SU-DHL-6 (cell line): ENCODE data around the gene SMTNL1.
A peak's percentile ranks its signal among the peaks of the same experiment; 100 is the strongest.

Source experiments
- H2AFZ ChIP-seq: fragments of 200-600 bp; sonication (generic); 2 replicates; pipeline ENCODE4 v1.6.1; 2014; ENCODE audit warnings: low read depth, mild to moderate bottlenecking, moderate library complexity, mixed read lengths, antibody characterized with exemption, low read length; ENCODE audit not compliant: severe bottlenecking
- H3F3A ChIP-seq: fragments of 200-600 bp; shearing (Covaris generic); 2 replicates; pipeline ENCODE4 v1.6.0; 2016; ENCODE audit warnings: antibody characterized with exemption, mild to moderate bottlenecking; ENCODE audit not compliant: insufficient read depth
- H3K27ac ChIP-seq: fragments of 200-600 bp; sonication (generic); 2 replicates; pipeline ENCODE4 v1.5.1; 2016; ENCODE audit warnings: low read depth, mild to moderate bottlenecking, low read length, moderate library complexity, mixed read lengths
- H3K27me3 ChIP-seq: fragments of 200-600 bp; sonication (generic), shearing (Covaris generic); 2 replicates; pipeline ENCODE4 v1.6.0; 2014; ENCODE audit warnings: mild to moderate bottlenecking, low read length
- H3K36me3 ChIP-seq: fragments of 200-600 bp; sonication (generic); 2 replicates; pipeline ENCODE4 v1.6.1; 2014; ENCODE audit warnings: mild to moderate bottlenecking, low read length, mixed read lengths
- H3K4me2 ChIP-seq: fragments of 300-600, 200-600 bp; shearing (Covaris generic), sonication (generic); 2 replicates; pipeline ENCODE4 v1.6.0; 2014; ENCODE audit warnings: low read length, low read depth, mild to moderate bottlenecking; ENCODE audit not compliant: poor library complexity, severe bottlenecking
- H3K4me3 ChIP-seq: fragments of 200-600 bp; sonication (generic); 2 replicates; pipeline ENCODE4 v1.5.1; 2014; ENCODE audit warnings: antibody characterized with exemption, low read length, mild to moderate bottlenecking, mixed read lengths; ENCODE audit not compliant: insufficient read depth, poor library complexity, severe bottlenecking
- H3K79me2 ChIP-seq: fragments of 200-600 bp; sonication (generic); 2 replicates; pipeline ENCODE4 v1.6.1; 2014; ENCODE audit warnings: mild to moderate bottlenecking, low read length, moderate library complexity; ENCODE audit not compliant: insufficient read depth
- H3K9ac ChIP-seq: fragments of 200-600 bp; sonication (generic); 2 replicates; pipeline ENCODE4 v1.7.0; 2014; ENCODE audit warnings: mild to moderate bottlenecking, low read length
- H3K9me2 ChIP-seq: fragments of 200-600 bp; sonication (generic); replicated peaks from 2 replicates; pipeline ENCODE4 v1.6.1; 2014; ENCODE audit warnings: low read length; ENCODE audit not compliant: insufficient read depth
- H3K9me3 ChIP-seq: fragments of 200-600 bp; sonication (generic); 2 replicates; pipeline ENCODE4 v1.6.1; 2014; ENCODE audit warnings: low read length, mixed read lengths; ENCODE audit not compliant: insufficient read depth
- H4K20me1 ChIP-seq: fragments of 200-600 bp; sonication (generic); 2 replicates; pipeline ENCODE4 v1.6.1; 2014; ENCODE audit warnings: low read depth, mild to moderate bottlenecking, antibody characterized with exemption, low read length, moderate library complexity, mixed read lengths
- CTCF ChIP-seq: fragments of 200-600 bp; sonication (generic); IDR thresholded peaks from one replicate; pipeline ENCODE4 v1.5.1; 2017; ENCODE audit warnings: antibody characterized with exemption, mild to moderate bottlenecking, low read length, moderate library complexity; ENCODE audit not compliant: insufficient read depth, poor library complexity, severe bottlenecking
- EZH2phosphoT487 ChIP-seq: fragments of 200-600 bp; sonication (generic), shearing (Covaris generic); conservative IDR thresholded peaks from 2 replicates; pipeline ENCODE4 v1.6.1; 2018; ENCODE audit warnings: mild to moderate bottlenecking, antibody characterized with exemption, low read length, moderate library complexity, mixed read lengths

Gene SMTNL1

GRCh38 chr11:57521116-57521515, 16.3 kb upstream of the SMTNL1 start:
- Histone ChIP-seq H3K9ac (no peak overlapping the region), H3K27me3 (no peaks in the 10 kb centered on the region), H3F3A (no peaks in the 10 kb centered on the region), H3K4me3 (no peak overlapping the region), H3K27ac (no peak overlapping the region), H3K79me2 (no peaks in the 10 kb centered on the region), H3K4me2 (no peak overlapping the region), H3K9me2 (no peaks in the 10 kb centered on the region), H2AFZ (no peak overlapping the region), H3K9me3 (no peaks in the 10 kb centered on the region), H4K20me1 (no peaks in the 10 kb centered on the region), H3K36me3 (no peaks in the 10 kb centered on the region)
- no peak for TF ChIP-seq CTCF
- no peak for TF ChIP-seq EZH2phosphoT487

- H3K9me3 ChIP-seq = no peaks in the 10 kb centered on the region
- no peaks in the 10 kb centered on the region for H3K9me2 ChIP-seq
- no peak overlapping the region for H3K4me3 ChIP-seq
- H3K79me2 ChIP-seq = peaks cover 4% of the 10 kb centered on the region
- no peak overlapping the region for H3K27ac ChIP-seq
- no peak overlapping the region for H3K4me2 ChIP-seq
- no peaks in the 10 kb centered on the region for H3K36me3 ChIP-seq
- H2AFZ ChIP-seq = no peak overlapping the region
- no peak overlapping the region for H3K9ac ChIP-seq
- no peaks in the 10 kb centered on the region for H3F3A ChIP-seq
- no peaks in the 10 kb centered on the region for H4K20me1 ChIP-seq
- H3K27me3 ChIP-seq = no peaks in the 10 kb centered on the region
- TF ChIP-seq CTCF (no peak), EZH2phosphoT487 (no peak)
Measured at GRCh38 chr11:57523419-57523818, 14.0 kb upstream of the SMTNL1 start.

- no peaks in the 10 kb centered on the region; the same call in 1 of the 2 replicates for H4K20me1 ChIP-seq
- no peak overlapping the region for H3K4me3 ChIP-seq
- H3K27me3 ChIP-seq = no peaks in the 10 kb centered on the region
- H2AFZ ChIP-seq = no peak overlapping the region
- peaks cover 7% of the 10 kb centered on the region; the same call in 1 of the 2 replicates for H3F3A ChIP-seq
- H3K79me2 ChIP-seq = peaks cover 25% of the 10 kb centered on the region
- no peaks in the 10 kb centered on the region for H3K9me2 ChIP-seq
- TF ChIP-seq EZH2phosphoT487 (no peak), CTCF (peak; percentile 90)
- no peak overlapping the region for H3K4me2 ChIP-seq
- no peaks in the 10 kb centered on the region for H3K36me3 ChIP-seq
- H3K27ac ChIP-seq = no peak overlapping the region
- no peak overlapping the region for H3K9ac ChIP-seq
- H3K9me3 ChIP-seq = no peaks in the 10 kb centered on the region
Measured at GRCh38 chr11:57527056-57527631, 10.3 kb upstream of the SMTNL1 start.
